ENCODE results near the gene DNAJC8.

DNAJC8 gene

GRCh38 chr1:28199328-28200233 lies 33.2 kb downstream of the DNAJC8 start:
- H3K36me3 ChIP-seq (ENCODE audit: insufficient read depth, low read length) = peaks cover 56% of the 10 kb centered on the region

GRCh38 chr1:28197682-28198415 lies 35.0 kb downstream of the DNAJC8 start:
- Histone ChIP-seq H3K4me1 (ENCODE audit: insufficient read depth, low read length) (no peaks in the 10 kb centered on the region), H3K9ac (ENCODE audit: low read depth, low read length) (no peak overlapping the region), H3K4me3 (ENCODE audit: low read depth in 1 of 2, low read length in 2 of 2) (no peak overlapping the region), H3K9me3 (ENCODE audit: insufficient read depth, low read length, severe bottlenecking) (no peaks in the 10 kb centered on the region), H3K79me2 (ENCODE audit: insufficient read depth, low read length) (no peaks in the 10 kb centered on the region), H2AFZ (ENCODE audit: low read depth, low read length) (no peak overlapping the region), H3K27ac (ENCODE audit: low read length) (no peak overlapping the region), H3K36me3 (ENCODE audit: insufficient read depth, low read length) (peaks cover 39% of the 10 kb centered on the region), H4K20me1 (ENCODE audit: insufficient read depth, low read length) (0 out of 2 replicates have a peak, but pooled peaks cover 2% of the 10 kb centered on the region), H3K27me3 (ENCODE audit: insufficient read depth, low read length, poor library complexity) (no peaks in the 10 kb centered on the region), H3K4me2 (ENCODE audit: insufficient read depth, low read length) (no peak overlapping the region)
- TF ChIP-seq CTCF (IDR thresholded peaks at IDR 0.05; ENCODE audit: borderline replicate concordance, extremely low read depth, low read length, poor library complexity, severe bottlenecking) (no peak), EZH2 (IDR thresholded peaks at IDR 0.05; ENCODE audit: borderline replicate concordance, low read depth, low read length, severe bottlenecking) (no peak)
- DNase-seq = no peak
- no peak; the same call in 2 of the 3 replicates for ATAC-seq (ENCODE audit: insufficient read depth, low read depth)

More at GRCh38 chr1:28199328-28200233, 33.2 kb downstream of the DNAJC8 start:
- Histone ChIP-seq H3K27me3 (ENCODE audit: insufficient read depth, low read length, poor library complexity) (no peaks in the 10 kb centered on the region), H3K9me3 (ENCODE audit: insufficient read depth, low read length, severe bottlenecking) (no peaks in the 10 kb centered on the region), H3K4me3 (ENCODE audit: low read depth in 1 of 2, low read length in 2 of 2) (no peak overlapping the region), H3K4me2 (ENCODE audit: insufficient read depth, low read length) (no peak overlapping the region), H3K9ac (ENCODE audit: low read depth, low read length) (no peak overlapping the region), H4K20me1 (ENCODE audit: insufficient read depth, low read length) (0 out of 2 replicates have a peak, but pooled peaks cover 2% of the 10 kb centered on the region), H3K79me2 (ENCODE audit: insufficient read depth, low read length) (no peaks in the 10 kb centered on the region), H2AFZ (ENCODE audit: low read depth, low read length) (no peak overlapping the region), H3K27ac (ENCODE audit: low read length) (no peak overlapping the region), H3K4me1 (ENCODE audit: insufficient read depth, low read length) (no peaks in the 10 kb centered on the region)
- DNase-seq (no peak), ATAC-seq (ENCODE audit: insufficient read depth, low read depth) (peak; percentile 58; the same call in 1 of the 3 replicates)
- TF ChIP-seq EZH2 (IDR thresholded peaks at IDR 0.05; ENCODE audit: borderline replicate concordance, low read depth, low read length, severe bottlenecking) (no peak), CTCF (IDR thresholded peaks at IDR 0.05; ENCODE audit: borderline replicate concordance, extremely low read depth, low read length, poor library complexity, severe bottlenecking) (no peak)

- Histone ChIP-seq H3K79me2 (ENCODE audit: insufficient read depth, low read length) (no peaks in the 10 kb centered on the region), H4K20me1 (ENCODE audit: insufficient read depth, low read length) (0 out of 2 replicates have a peak, but pooled peaks cover 2% of the 10 kb centered on the region), H3K27ac (ENCODE audit: low read length) (no peak overlapping the region), H3K9ac (ENCODE audit: low read depth, low read length) (no peak overlapping the region), H3K27me3 (ENCODE audit: insufficient read depth, low read length, poor library complexity) (no peaks in the 10 kb centered on the region), H3K9me3 (ENCODE audit: insufficient read depth, low read length, severe bottlenecking) (no peaks in the 10 kb centered on the region), H3K4me2 (ENCODE audit: insufficient read depth, low read length) (no peak overlapping the region), H3K4me1 (ENCODE audit: insufficient read depth, low read length) (no peaks in the 10 kb centered on the region), H3K36me3 (ENCODE audit: insufficient read depth, low read length) (peaks cover 34% of the 10 kb centered on the region), H2AFZ (ENCODE audit: low read depth, low read length) (no peak overlapping the region), H3K4me3 (ENCODE audit: low read depth in 1 of 2, low read length in 2 of 2) (no peak overlapping the region)
- DNase-seq (no peak), ATAC-seq (ENCODE audit: insufficient read depth, low read depth) (no peak)
- TF ChIP-seq CTCF (IDR thresholded peaks at IDR 0.05; ENCODE audit: borderline replicate concordance, extremely low read depth, low read length, poor library complexity, severe bottlenecking) (no peak), EZH2 (IDR thresholded peaks at IDR 0.05; ENCODE audit: borderline replicate concordance, low read depth, low read length, severe bottlenecking) (no peak)
Observed at GRCh38 chr1:28196330-28196729, 36.5 kb downstream of the DNAJC8 start.

Data from DND-41 (cell line).